Heart left ventricle (tissue), 16 donors: ENCODE data around the gene MVP. TPM values are rescaled to one million over a fixed set of nuclear protein-coding genes. Genes with fewer than 3 reads are reported as not detected.
A peak's percentile ranks its signal among the peaks of the same experiment; 100 is the strongest.

Experiments
- ATAC-seq, 4 donors: fragments of 200-7000 bp; cut with Tn5 transposase; one replicate each; pipeline ENCODE4 v1.9.1; 2020 to 2022; ENCODE audit warnings: moderate library complexity in 4 of 4, mild to moderate bottlenecking in 3 of 4, moderate number of reproducible peaks in 1 of 4
- DNase-seq, 5 donors: peaks; one replicate each; pipeline ENCODE4 v3.0.0-alpha.2; 2020
- H3K27ac ChIP-seq, 12 donors: fragments of 200-600 bp; sonication (generic) in 4 of 12; one replicate each; pipeline versions ENCODE4 v1.5.0 to v1.8.0; 2016 to 2022; ENCODE audit warnings: mild to moderate bottlenecking in 2 of 12
- H3K27me3 ChIP-seq, 9 donors: fragments of 200-600 bp; sonication (generic) in 2 of 9; one replicate each; pipeline versions ENCODE4 v1.5.1 to v1.8.0; 2016 to 2022; ENCODE audit warnings: mild to moderate bottlenecking in 3 of 9
- H3K36me3 ChIP-seq, 9 donors: fragments of 200-600 bp; sonication (generic) in 2 of 9; one replicate each; pipeline versions ENCODE4 v1.5.0 to v1.8.0; 2018 to 2022; ENCODE audit warnings: mild to moderate bottlenecking in 2 of 9
- H3K4me1 ChIP-seq, 12 donors: fragments of 200-600 bp; sonication (generic) in 4 of 12; one replicate each; pipeline versions ENCODE4 v1.5.0 to v1.8.0; 2016 to 2022; ENCODE audit warnings: mild to moderate bottlenecking in 3 of 12
- H3K4me3 ChIP-seq, 12 donors: fragments of 200-600 bp; sonication (generic) in 4 of 12; one replicate each; pipeline versions ENCODE4 v1.5.0 to v1.8.0; 2017 to 2022; ENCODE audit warnings: mild to moderate bottlenecking in 9 of 12, moderate library complexity in 4 of 12
- H3K9me3 ChIP-seq, 12 donors: fragments of 200-600 bp; sonication (generic) in 4 of 12; one replicate each; pipeline versions ENCODE4 v1.5.0 to v1.8.0; 2016 to 2022; ENCODE audit warnings: mild to moderate bottlenecking in 1 of 12
- POLR2A ChIP-seq, 2 donors: fragments of 450-650 bp; IDR thresholded peaks; one replicate each; pipeline ENCODE4 v1.6.1; 2017; ENCODE audit warnings: antibody characterized with exemption in 2 of 2, mild to moderate bottlenecking in 2 of 2, moderate library complexity in 2 of 2
- WGBS, 4 donors: extraction: QIAGEN DNeasy Blood & Tissue Kit in 2 of 4; methylation state at CpG; one replicate each; pipeline versions ENCODE4 v1.1.5 to v1.1.7; 2013 to 2018; 5-methylcytosine and 5-hydroxymethylcytosine counted together
- intact Hi-C, 10 donors: fragments of 100-400 bp; cut with DNase I; formaldehyde crosslinking; loops; one replicate each; pipeline versions ENCODE4 v1.11.1 to v1.14.2; 2022
- polyA plus RNA-seq, 2 donors: library from polyadenylated mRNA; stranded (reverse); fragments of 200-250 nt; gene quantifications; one replicate each; pipeline ENCODE4 v1.2.3, GENCODE V29; 2013
- total RNA-seq, 9 donors: library from RNA; depleted of rRNA in 2 of 9; stranded (reverse); fragments of >200 nt in 2 of 9; fragmentation: NEBNext Ultra II Directional in 3 of 9; extraction: Animal tissue kit (Norgen Biotek cat#: 25700) in 3 of 9; gene quantifications; one replicate each; pipeline versions ENCODE4 v1.1.0 to v1.2.4, GENCODE V29; 2016 to 2023
- TF ChIP-seq, protein P1 (sequence below), 12 donors: fragments of 200-600 bp; sonication (generic) in 4 of 12; IDR thresholded peaks; one replicate each; pipeline versions ENCODE4 v1.5.0 to v1.8.0; 2018 to 2022; ENCODE audit warnings: antibody characterized with exemption in 12 of 12, mild to moderate bottlenecking in 5 of 12
- donor health status: ischemic (EF 13 %, LVEDD 7.1; RV severe dilation, severe dysfunction).
- donor health status: healthy with polysubstance abuse.
- donor health status: DM: no; HTN: yes; CAD: no.
- donor health status: DM: no; HTN: no; CAD: no.
- donor health status: ischemic (EF 25% LVEDD 6.9; RV normal size, moderate dysfunction).
- donor health status: ischemic (EF 25% LVEDD 5.7; RV mildly dilated, moderate dysfunction).
- donor health status: healthy.
- donor health status: DM: yes; HTN: yes; CAD: no.
- donor health status: ischemic (EF 35%, LVEDD 5.7; RV mildly dilated, moderate dysfunction).
- donor health status: nonischemic (EF 11% LVEDD 7.7; RV severe dilation, severe dysfunction).
- donor health status: DM: yes; HTN: yes; CAD: no.
- donor health status: PGD.
- donor health status: ischemic (EF 29% LVEDD 5.4; RV normal size, mild dysfunction).
- donor health status: nonischemic (EF 23%, LVEDD 6.1; RV moderate dilation, normal function).

MVP gene
- total and polyA plus RNA-seq, 11 donors: 32.9 to 140 (median 44.6) TPM

- H3K9me3 ChIP-seq: no peaks in the 10 kb centered on the region
- WGBS, 4 donors: 92 to 95% (median 93%) methylated on average over 5 of the region's 5 CpGs
- no peak for ATAC-seq
- TF ChIP-seq POLR2A (IDR thresholded peaks at IDR 0.05): no peak
- TF ChIP-seq, protein P1, sequence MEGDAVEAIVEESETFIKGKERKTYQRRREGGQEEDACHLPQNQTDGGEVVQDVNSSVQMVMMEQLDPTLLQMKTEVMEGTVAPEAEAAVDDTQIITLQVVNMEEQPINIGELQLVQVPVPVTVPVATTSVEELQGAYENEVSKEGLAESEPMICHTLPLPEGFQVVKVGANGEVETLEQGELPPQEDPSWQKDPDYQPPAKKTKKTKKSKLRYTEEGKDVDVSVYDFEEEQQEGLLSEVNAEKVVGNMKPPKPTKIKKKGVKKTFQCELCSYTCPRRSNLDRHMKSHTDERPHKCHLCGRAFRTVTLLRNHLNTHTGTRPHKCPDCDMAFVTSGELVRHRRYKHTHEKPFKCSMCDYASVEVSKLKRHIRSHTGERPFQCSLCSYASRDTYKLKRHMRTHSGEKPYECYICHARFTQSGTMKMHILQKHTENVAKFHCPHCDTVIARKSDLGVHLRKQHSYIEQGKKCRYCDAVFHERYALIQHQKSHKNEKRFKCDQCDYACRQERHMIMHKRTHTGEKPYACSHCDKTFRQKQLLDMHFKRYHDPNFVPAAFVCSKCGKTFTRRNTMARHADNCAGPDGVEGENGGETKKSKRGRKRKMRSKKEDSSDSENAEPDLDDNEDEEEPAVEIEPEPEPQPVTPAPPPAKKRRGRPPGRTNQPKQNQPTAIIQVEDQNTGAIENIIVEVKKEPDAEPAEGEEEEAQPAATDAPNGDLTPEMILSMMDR (IDR thresholded peaks at IDR 0.05): no peak
- peaks cover 0 to 19% (median 16%) of the 10 kb centered on the region in 9 donors for H3K36me3 ChIP-seq
- intact Hi-C loops: loop anchor here in 1 of 10 donors (10.0 kb wide), 1 partner anchor 60 kb away; no protein-coding TSS in a partner anchor
- no peak for DNase-seq
- peaks cover 0 to 7% (median 0%) of the 10 kb centered on the region in 12 donors for H3K4me1 ChIP-seq
- H3K27me3 ChIP-seq: no peaks in the 10 kb centered on the region
- H3K4me3 ChIP-seq: no peak overlapping the region
- no peak overlapping the region for H3K27ac ChIP-seq
Measured at GRCh38 chr16:29854520-29855100, 34.3 kb downstream of the MVP start.

- whole genome bisulfite sequencing, 4 donors: 74 to 87% (median 80%) methylated on average over 6 to 7 of the region's 7 CpGs
- Histone ChIP-seq H3K36me3 (peaks cover 0 to 38% (median 29%) of the 10 kb centered on the region in 9 donors), H3K4me3 (no peak overlapping the region), H3K4me1 (peaks cover 0 to 25% (median 15%) of the 10 kb centered on the region in 12 donors), H3K9me3 (no peaks in the 10 kb centered on the region), H3K27me3 (no peaks in the 10 kb centered on the region), H3K27ac (peak overlapping the region in 1 of 12 donors; percentile 7)
- intact Hi-C loops: loop anchor here in 1 of 10 donors (10.0 kb wide), 1 partner anchor 58 kb away; no protein-coding TSS in a partner anchor
- DNase-seq (no peak), ATAC-seq (no peak)
- TF ChIP-seq, protein P1 (IDR thresholded peaks at IDR 0.05): no peak
- no peak for TF ChIP-seq POLR2A (IDR thresholded peaks at IDR 0.05)
Measured at GRCh38 chr16:29857133-29857760, 37.0 kb downstream of the MVP start.

DNA sequence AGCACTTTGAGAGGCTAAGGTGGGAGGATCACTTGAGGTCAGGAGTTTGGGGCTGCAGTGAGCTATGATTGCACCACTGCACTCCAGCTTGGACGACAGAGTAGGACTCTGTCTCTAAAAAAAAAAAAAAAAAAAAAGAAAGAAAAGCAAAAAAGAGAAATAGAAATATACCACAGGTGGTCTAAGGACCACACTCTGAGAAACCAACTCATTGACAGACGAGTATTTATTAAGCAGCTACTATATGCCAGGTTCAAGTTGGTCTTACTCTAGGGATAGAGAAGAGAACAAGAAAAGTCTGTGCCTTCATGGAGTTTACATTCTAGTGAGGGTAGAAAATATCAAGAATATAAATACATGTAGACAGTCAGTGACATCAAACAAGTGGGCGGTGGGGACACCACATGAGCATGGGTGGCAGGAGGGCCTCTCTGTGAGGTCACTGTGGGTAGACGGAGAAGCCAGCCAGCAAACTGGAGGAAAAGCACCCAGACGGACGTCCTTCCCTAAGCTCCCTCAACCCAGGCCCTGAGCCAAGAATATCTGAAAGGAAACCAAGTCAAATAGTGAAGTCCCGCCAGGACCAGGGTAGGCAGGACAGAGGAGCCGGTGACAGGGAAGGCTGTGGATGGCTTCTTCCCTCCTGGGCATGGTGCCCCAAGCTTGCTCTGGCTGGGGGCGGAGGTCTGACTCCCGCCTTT is 38.0 kb downstream of the MVP start:
- TF ChIP-seq POLR2A (IDR thresholded peaks at IDR 0.05): no peak
- TF ChIP-seq, protein P1 (IDR thresholded peaks at IDR 0.05): no peak
- H3K9me3 ChIP-seq: no peaks in the 10 kb centered on the region
- peaks cover 0 to 38% (median 29%) of the 10 kb centered on the region in 9 donors for H3K36me3 ChIP-seq
- DNase-seq (no peak), ATAC-seq (no peak)
- H3K27ac ChIP-seq: no peak overlapping the region
- 68 to 82% (median 72%) methylated on average over 10 of the region's 10 CpGs for WGBS, 4 donors
- intact Hi-C loops: loop anchor here in 1 of 10 donors (10.0 kb wide), 1 partner anchor 57 kb away; no protein-coding TSS in a partner anchor
- H3K27me3 ChIP-seq: no peaks in the 10 kb centered on the region
- peaks cover 0 to 26% (median 16%) of the 10 kb centered on the region in 12 donors for H3K4me1 ChIP-seq
- no peak overlapping the region for H3K4me3 ChIP-seq

DNA sequence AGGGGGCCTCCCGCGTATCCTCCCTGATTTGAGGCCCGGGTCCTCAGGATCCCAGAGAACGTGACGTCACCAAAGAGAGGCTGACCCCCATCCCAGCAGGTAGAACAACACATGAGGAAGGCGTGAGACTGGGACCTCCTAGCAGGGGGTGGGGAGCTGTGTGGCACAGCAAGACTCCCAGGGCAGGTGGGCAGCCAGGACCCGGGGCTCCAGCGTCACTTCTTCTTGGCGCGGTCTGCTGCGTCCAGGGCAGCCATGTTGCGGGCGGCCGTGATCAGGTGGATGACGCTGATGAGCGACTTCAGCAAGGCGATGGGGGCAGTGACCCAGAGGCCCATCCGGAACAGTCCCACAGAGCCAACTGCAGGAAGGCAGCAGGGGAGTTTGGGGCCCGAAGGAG is 38.7 kb downstream of the MVP start:
- no peak for DNase-seq
- Histone ChIP-seq H3K36me3 (peaks cover 0 to 38% (median 29%) of the 10 kb centered on the region in 9 donors), H3K27ac (no peak overlapping the region), H3K4me3 (no peak overlapping the region), H3K27me3 (no peaks in the 10 kb centered on the region), H3K4me1 (peaks cover 0 to 32% (median 16%) of the 10 kb centered on the region in 12 donors), H3K9me3 (no peaks in the 10 kb centered on the region)
- intact Hi-C loops: loop anchor here in 1 of 10 donors (10.0 kb wide), 1 partner anchor 56 kb away; no protein-coding TSS in a partner anchor
- TF ChIP-seq, protein P1 (IDR thresholded peaks at IDR 0.05): no peak
- no peak for TF ChIP-seq POLR2A (IDR thresholded peaks at IDR 0.05)
- no peak for ATAC-seq
- WGBS, 4 donors: 92 to 97% (median 95%) methylated on average over 15 to 19 of the region's 19 CpGs
